Ovary (tissue), 3 donors: Measurements from ENCODE around the gene C1orf198.

ENCODE experiments used
- EP300 ChIP-seq: sonication (generic); formaldehyde crosslinking; IDR thresholded peaks from one replicate; pipeline ENCODE4 v1.6.1; 2017; ENCODE audit warnings: antibody characterized with exemption
- POLR2A ChIP-seq: fragments of 450-650 bp; IDR thresholded peaks from one replicate; pipeline ENCODE4 v1.6.1; 2017; ENCODE audit warnings: antibody characterized with exemption, mild to moderate bottlenecking, moderate library complexity
- TF ChIP-seq, protein P1 (sequence below), 3 donors: fragments of 450-650 bp in 2 of 3; fragments of 200-600 bp in 1 of 3; IDR thresholded peaks; one replicate each; pipeline versions ENCODE4 v1.5.1 to v1.8.0; 2016 to 2022; ENCODE audit warnings: antibody characterized with exemption in 3 of 3, mild to moderate bottlenecking in 1 of 3
- donor health status: DM: no; HTN: no; CAD: no.

- TF ChIP-seq, protein P1, sequence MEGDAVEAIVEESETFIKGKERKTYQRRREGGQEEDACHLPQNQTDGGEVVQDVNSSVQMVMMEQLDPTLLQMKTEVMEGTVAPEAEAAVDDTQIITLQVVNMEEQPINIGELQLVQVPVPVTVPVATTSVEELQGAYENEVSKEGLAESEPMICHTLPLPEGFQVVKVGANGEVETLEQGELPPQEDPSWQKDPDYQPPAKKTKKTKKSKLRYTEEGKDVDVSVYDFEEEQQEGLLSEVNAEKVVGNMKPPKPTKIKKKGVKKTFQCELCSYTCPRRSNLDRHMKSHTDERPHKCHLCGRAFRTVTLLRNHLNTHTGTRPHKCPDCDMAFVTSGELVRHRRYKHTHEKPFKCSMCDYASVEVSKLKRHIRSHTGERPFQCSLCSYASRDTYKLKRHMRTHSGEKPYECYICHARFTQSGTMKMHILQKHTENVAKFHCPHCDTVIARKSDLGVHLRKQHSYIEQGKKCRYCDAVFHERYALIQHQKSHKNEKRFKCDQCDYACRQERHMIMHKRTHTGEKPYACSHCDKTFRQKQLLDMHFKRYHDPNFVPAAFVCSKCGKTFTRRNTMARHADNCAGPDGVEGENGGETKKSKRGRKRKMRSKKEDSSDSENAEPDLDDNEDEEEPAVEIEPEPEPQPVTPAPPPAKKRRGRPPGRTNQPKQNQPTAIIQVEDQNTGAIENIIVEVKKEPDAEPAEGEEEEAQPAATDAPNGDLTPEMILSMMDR (IDR thresholded peaks at IDR 0.05): no peak
- TF ChIP-seq POLR2A: no peak
- TF ChIP-seq EP300: no peak
These were observed 37.9 kb upstream of the C1orf198 start for GRCh38 chr1:230906226-230906625.
